ENCODE data around the gene ANTXR1. TPM values are rescaled to one million over a fixed set of nuclear protein-coding genes. Genes with fewer than 3 reads are reported as not detected.

Gene ANTXR1
- total and polyA plus RNA-seq, 4 donors = 45.7 to 65.0 (median 47.7) TPM

DNA sequence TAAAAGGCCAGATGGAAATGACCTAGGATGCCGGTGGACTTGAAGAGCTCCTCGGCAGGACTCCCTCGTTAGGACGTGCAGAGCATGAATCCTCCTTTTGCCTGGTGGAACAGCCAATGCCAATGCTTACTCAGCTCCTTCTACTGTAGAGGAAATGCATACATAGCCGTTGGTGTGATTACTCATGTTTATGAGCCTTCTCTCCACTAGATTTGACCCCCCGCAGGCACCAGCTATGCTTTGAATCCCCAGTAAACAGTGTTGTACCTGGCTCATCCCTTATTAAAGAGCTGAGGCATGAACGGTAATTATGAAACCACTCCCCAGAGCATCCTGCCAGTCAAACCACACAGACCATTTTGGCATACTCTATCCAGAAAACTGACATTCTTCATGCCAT is 172.8 kb downstream of the ANTXR1 start:
- H3K4me3 ChIP-seq (ENCODE audit: low read depth, low read length) = no peak overlapping the region
- H3K4me1 ChIP-seq (ENCODE audit: control insufficient read depth, insufficient read depth, low read length) = peaks cover 3% of the 10 kb centered on the region
- H3K27ac ChIP-seq (ENCODE audit: low read depth, low read length) = no peak overlapping the region
- no peaks in the 10 kb centered on the region for H3K9me3 ChIP-seq (ENCODE audit: control insufficient read depth, insufficient read depth, low read length)
- WGBS (ENCODE audit: insufficient coverage) = 75% methylated on average over 4 of the region's 7 CpGs
- peak in 1 of 6 donors; percentile 61 for DNase-seq (ENCODE audit: low read depth in 4 of 6, low spot score in 6 of 6)
- H3K36me3 ChIP-seq (ENCODE audit: control insufficient read depth, insufficient read depth, low read length) = peaks cover 19% of the 10 kb centered on the region
- H3K27me3 ChIP-seq (ENCODE audit: control insufficient read depth, insufficient read depth, low read length) = no peaks in the 10 kb centered on the region

DNA sequence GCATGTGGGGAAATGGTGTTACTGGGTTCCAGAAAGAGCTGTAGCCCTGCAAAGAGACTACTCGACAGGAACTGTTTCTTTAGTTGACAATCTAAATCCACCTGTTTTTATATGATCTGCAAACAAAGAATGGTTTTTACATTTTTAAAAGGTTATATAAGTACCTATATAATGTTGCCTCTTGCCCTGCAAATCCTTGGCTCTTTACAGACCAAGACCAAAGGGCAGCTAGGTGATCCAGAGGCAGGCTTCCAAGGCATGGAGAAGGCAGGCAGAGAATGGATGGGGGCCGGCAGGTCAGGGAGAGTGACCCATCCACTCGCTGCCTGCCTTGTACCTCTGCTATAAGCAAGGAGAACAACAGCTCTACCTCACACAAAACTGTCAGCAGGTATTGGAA is 173.6 kb downstream of the ANTXR1 start:
- Histone ChIP-seq H3K4me1 (ENCODE audit: control insufficient read depth, insufficient read depth, low read length) (peaks cover 3% of the 10 kb centered on the region), H3K4me3 (ENCODE audit: low read depth, low read length) (no peak overlapping the region), H3K9me3 (ENCODE audit: control insufficient read depth, insufficient read depth, low read length) (no peaks in the 10 kb centered on the region), H3K36me3 (ENCODE audit: control insufficient read depth, insufficient read depth, low read length) (peaks cover 15% of the 10 kb centered on the region), H3K27me3 (ENCODE audit: control insufficient read depth, insufficient read depth, low read length) (no peaks in the 10 kb centered on the region), H3K27ac (ENCODE audit: low read depth, low read length) (no peak overlapping the region)
- no CpG with 5 or more reads among the region's 3 CpGs for WGBS (ENCODE audit: insufficient coverage)
- DNase-seq (ENCODE audit: low read depth in 4 of 6, low spot score in 6 of 6) = no peak

DNA sequence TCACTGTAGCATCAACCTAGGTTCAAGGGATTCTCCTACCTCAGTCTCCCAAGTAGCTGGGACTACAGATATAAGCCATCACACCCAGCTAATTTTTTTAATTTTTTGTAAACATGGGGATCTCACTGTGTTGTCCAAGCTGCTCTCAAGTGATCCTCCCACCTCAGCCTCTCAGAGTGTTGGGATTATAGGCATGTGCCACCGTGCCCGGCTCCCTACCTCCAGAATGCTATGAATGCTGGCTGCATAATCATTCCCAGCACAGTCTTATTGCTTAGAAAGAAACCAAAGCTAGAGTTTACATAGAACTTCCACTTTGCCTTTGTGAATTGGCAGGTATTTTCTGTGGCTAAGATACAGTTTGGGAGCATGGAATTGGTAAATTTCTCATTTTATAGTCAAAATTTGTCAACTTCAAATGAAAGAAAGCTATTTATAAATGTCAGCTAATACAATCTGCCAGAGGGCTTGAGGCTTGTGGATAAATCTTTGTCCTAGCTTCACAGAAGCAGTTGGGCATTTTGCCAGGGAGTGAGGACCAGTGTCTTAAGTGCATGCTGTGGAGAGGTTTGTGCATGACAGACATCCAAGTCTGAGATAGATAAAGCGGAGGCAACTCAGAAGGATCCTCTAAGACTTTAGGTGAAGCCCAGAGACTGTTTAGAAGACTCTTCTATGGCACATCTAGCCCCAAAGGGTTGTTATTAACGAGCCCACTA is 175.4 kb downstream of the ANTXR1 start:
- no peak overlapping the region for H3K27ac ChIP-seq (ENCODE audit: low read depth, low read length)
- H3K4me3 ChIP-seq (ENCODE audit: low read depth, low read length) = no peak overlapping the region
- WGBS (ENCODE audit: insufficient coverage) = 40% methylated on average over 2 of the region's 4 CpGs
- H3K27me3 ChIP-seq (ENCODE audit: control insufficient read depth, insufficient read depth, low read length) = no peaks in the 10 kb centered on the region
- DNase-seq (ENCODE audit: low read depth in 4 of 6, low spot score in 6 of 6) = peak in 5 of 6 donors; percentile 26 to 78 (median 46)
- peaks cover 9% of the 10 kb centered on the region for H3K36me3 ChIP-seq (ENCODE audit: control insufficient read depth, insufficient read depth, low read length)
- no peaks in the 10 kb centered on the region for H3K9me3 ChIP-seq (ENCODE audit: control insufficient read depth, insufficient read depth, low read length)
- H3K4me1 ChIP-seq (ENCODE audit: control insufficient read depth, insufficient read depth, low read length) = peaks cover 3% of the 10 kb centered on the region

DNA sequence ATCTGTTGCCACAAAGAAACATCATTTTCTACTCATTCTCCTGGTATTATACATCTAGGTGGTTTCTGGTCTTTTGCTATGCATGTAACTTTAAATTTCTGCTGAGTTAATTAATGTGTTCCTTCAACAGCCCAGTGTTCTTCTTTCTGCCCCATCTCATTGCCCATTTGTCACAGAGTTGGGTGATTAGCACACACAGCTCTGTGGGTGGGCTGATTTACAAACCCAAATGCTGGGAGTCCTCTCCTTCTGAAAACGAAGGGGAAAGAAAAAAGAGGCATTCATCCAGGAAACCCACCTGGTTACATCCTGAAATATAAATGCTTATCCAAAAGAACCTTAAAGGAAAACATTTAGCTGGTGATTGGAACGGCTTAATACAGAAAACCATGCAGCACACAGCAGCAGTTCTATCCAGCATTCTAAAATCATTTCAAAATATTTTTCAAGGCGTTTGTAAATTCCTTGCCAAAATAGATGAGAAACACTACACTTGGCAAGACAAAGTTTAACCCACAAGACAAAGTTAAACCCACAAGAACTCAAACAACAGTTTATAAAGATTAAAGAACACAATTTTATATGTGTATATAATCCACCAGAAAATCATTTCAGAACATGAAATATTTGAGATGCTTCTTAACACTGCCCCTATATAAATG is 177.9 kb downstream of the ANTXR1 start:
- Histone ChIP-seq H3K4me3 (ENCODE audit: low read depth, low read length) (no peak overlapping the region), H3K27me3 (ENCODE audit: control insufficient read depth, insufficient read depth, low read length) (no peaks in the 10 kb centered on the region), H3K9me3 (ENCODE audit: control insufficient read depth, insufficient read depth, low read length) (no peaks in the 10 kb centered on the region), H3K27ac (ENCODE audit: low read depth, low read length) (no peak overlapping the region), H3K4me1 (ENCODE audit: control insufficient read depth, insufficient read depth, low read length) (peaks cover 3% of the 10 kb centered on the region), H3K36me3 (ENCODE audit: control insufficient read depth, insufficient read depth, low read length) (peaks cover 6% of the 10 kb centered on the region)
- 33% methylated on average over 1 of the region's 3 CpGs for WGBS (ENCODE audit: insufficient coverage)
- peak in 1 of 6 donors; percentile 52 for DNase-seq (ENCODE audit: low read depth in 4 of 6, low spot score in 6 of 6)

DNA sequence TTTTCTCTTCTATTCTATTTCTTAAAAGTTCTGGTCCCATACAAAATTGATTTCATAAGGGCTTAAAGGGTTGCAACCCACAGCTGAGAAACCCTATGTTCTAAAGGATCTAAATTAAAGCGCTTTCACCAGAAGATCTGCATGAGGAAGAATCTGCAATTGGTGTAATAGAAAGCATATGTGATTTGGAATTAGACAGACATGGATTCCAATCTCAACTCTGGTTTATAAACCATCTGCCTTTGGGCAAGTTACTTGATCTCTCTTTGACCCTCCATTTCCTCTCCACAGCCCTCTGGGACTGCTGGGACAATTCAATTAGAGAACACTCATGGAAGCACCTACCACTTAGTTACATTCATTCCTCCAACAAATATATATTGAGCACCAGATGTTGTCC is 178.7 kb downstream of the ANTXR1 start:
- no peak overlapping the region for H3K27ac ChIP-seq (ENCODE audit: low read depth, low read length)
- no CpG with 5 or more reads among the region's 1 CpG for WGBS (ENCODE audit: insufficient coverage)
- DNase-seq (ENCODE audit: low read depth in 4 of 6, low spot score in 6 of 6) = peak in 1 of 6 donors; percentile 54
- no peaks in the 10 kb centered on the region for H3K9me3 ChIP-seq (ENCODE audit: control insufficient read depth, insufficient read depth, low read length)
- H3K27me3 ChIP-seq (ENCODE audit: control insufficient read depth, insufficient read depth, low read length) = no peaks in the 10 kb centered on the region
- H3K4me1 ChIP-seq (ENCODE audit: control insufficient read depth, insufficient read depth, low read length) = peaks cover 3% of the 10 kb centered on the region
- no peak overlapping the region for H3K4me3 ChIP-seq (ENCODE audit: low read depth, low read length)
- H3K36me3 ChIP-seq (ENCODE audit: control insufficient read depth, insufficient read depth, low read length) = peaks cover 7% of the 10 kb centered on the region

DNA sequence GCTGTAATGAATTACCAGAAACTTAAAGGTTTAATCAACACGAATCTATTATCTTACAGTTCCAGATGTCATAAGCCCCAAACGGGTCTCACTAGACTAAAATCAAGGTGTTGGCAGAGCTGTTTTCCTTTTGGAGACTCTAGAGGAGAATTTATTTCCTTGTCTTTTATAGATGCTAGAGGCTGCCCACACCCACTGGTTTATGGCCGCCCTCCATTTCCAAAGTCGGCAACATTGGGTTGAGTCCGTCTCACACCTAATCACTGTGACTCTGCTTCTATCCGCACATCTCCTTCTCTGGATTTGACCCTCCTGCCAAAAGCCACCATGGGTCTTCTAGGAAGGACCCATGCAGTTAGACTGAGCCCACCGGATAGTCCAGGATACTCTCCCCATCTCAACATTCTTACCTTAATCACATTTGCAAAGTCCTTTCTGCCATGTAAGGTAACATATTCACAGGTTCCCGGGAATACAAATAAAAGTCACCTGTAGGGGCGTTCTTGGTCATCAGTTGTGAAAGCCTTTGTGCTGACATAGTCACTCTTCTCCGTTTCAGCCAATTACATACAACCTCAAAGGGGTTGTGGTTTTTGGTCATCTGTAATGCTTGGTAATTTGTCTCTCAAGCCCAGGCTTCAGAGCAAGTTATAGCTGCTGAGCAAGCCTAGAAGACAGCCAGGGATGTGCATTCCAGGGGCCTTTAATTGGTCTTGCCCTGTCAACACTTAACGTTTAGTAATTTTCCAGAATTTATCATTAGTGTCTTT is 179.4 kb downstream of the ANTXR1 start:
- Histone ChIP-seq H3K4me3 (ENCODE audit: low read depth, low read length) (no peak overlapping the region), H3K27ac (ENCODE audit: low read depth, low read length) (no peak overlapping the region), H3K9me3 (ENCODE audit: control insufficient read depth, insufficient read depth, low read length) (no peaks in the 10 kb centered on the region), H3K4me1 (ENCODE audit: control insufficient read depth, insufficient read depth, low read length) (peaks cover 3% of the 10 kb centered on the region), H3K27me3 (ENCODE audit: control insufficient read depth, insufficient read depth, low read length) (no peaks in the 10 kb centered on the region), H3K36me3 (ENCODE audit: control insufficient read depth, insufficient read depth, low read length) (peaks cover 10% of the 10 kb centered on the region)
- DNase-seq (ENCODE audit: low read depth in 4 of 6, low spot score in 6 of 6) = no peak
- 87% methylated on average over 6 of the region's 11 CpGs for WGBS (ENCODE audit: insufficient coverage)

DNA sequence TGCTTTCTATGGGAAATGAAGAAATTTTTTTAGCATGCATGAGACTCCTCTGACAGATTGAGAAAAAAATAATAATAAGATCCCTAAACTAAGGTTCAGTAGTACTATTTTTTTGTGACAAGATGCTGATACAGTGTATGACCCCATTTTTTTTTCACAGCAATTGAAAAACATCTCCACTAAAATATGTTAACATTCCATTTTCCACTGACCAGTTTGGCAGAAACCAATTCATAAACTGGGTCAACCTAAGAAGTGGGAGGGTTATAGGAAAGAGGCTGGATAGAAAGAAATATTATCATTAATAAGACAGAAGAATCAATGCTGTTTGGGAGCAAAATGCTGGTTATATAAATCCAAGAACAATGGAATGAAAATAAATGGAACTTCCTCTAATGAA is 182.7 kb downstream of the ANTXR1 start:
- no peak for DNase-seq (ENCODE audit: low read depth in 4 of 6, low spot score in 6 of 6)
- H3K36me3 ChIP-seq (ENCODE audit: control insufficient read depth, insufficient read depth, low read length) = peaks cover 10% of the 10 kb centered on the region
- H3K4me1 ChIP-seq (ENCODE audit: control insufficient read depth, insufficient read depth, low read length) = no peaks in the 10 kb centered on the region
- H3K9me3 ChIP-seq (ENCODE audit: control insufficient read depth, insufficient read depth, low read length) = no peaks in the 10 kb centered on the region
- H3K27me3 ChIP-seq (ENCODE audit: control insufficient read depth, insufficient read depth, low read length) = no peaks in the 10 kb centered on the region
- H3K4me3 ChIP-seq (ENCODE audit: low read depth, low read length) = no peak overlapping the region
- H3K27ac ChIP-seq (ENCODE audit: low read depth, low read length) = no peak overlapping the region

DNA sequence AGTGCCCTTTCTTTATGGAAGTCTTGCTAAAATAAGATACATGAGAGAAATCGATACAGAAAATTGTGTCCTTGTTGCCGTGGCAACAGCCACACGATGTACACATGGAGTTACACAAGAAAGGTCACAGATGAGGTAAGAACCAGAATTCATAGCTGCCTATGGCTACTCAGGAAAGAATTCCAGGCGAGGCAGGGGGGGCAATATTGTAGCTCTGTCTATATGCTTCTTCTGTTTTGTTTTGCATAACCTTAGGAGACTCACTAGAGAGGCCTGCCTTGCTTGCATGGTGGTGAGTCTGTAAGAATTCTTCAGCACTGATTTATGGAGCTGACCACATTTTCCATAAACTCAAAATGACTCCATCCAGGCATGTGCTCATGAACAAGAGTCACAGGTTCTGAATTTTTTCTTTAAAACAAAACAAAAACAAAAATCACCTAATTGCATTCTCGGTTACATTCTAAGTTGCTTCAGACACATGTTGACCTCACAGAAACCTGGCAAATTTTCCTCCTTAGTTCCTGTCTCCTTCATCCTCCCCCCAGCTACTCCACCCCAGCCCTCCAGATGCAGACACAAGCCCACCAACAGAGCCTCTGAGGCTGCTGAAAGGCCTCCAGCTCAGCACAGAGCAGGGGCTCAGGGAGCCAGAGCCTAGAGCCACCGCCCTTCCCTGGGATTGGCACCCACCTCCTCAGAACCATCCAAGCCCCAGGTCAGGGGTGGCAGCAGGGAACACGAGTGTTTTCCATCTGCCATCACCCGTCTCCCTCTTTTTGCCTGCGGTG is 183.5 kb downstream of the ANTXR1 start:
- peaks cover 14% of the 10 kb centered on the region for H3K36me3 ChIP-seq (ENCODE audit: control insufficient read depth, insufficient read depth, low read length)
- WGBS (ENCODE audit: insufficient coverage) = 83% methylated on average over 7 of the region's 9 CpGs
- no peaks in the 10 kb centered on the region for H3K9me3 ChIP-seq (ENCODE audit: control insufficient read depth, insufficient read depth, low read length)
- H3K27ac ChIP-seq (ENCODE audit: low read depth, low read length) = no peak overlapping the region
- H3K27me3 ChIP-seq (ENCODE audit: control insufficient read depth, insufficient read depth, low read length) = no peaks in the 10 kb centered on the region
- H3K4me3 ChIP-seq (ENCODE audit: low read depth, low read length) = no peak overlapping the region
- DNase-seq (ENCODE audit: low read depth in 4 of 6, low spot score in 6 of 6) = peak in 1 of 6 donors; percentile 49
- no peaks in the 10 kb centered on the region for H3K4me1 ChIP-seq (ENCODE audit: control insufficient read depth, insufficient read depth, low read length)

DNA sequence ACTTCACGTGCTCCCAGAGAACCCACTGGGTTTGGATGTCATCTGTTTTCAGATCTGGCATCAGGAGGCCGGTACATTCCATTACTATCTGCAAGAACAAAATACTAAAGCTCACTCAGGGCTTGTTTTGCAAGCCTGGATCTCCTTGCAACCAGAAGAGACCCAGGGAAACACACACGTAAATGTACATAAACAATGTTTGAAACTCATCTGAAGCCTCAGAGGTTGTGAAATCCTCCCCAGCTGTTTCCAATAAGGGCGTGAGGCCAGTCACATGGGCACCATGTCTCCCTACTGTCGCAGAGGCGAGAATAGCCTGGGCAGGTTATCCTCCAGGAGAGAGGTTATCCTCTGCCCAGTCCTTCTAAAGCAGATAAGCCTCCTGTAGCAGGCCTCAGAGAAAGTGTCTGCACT is 187.1 kb downstream of the ANTXR1 start:
- 83% methylated on average over 6 of the region's 6 CpGs for WGBS (ENCODE audit: insufficient coverage)
- no peak overlapping the region for H3K4me3 ChIP-seq (ENCODE audit: low read depth, low read length)
- no peaks in the 10 kb centered on the region for H3K9me3 ChIP-seq (ENCODE audit: control insufficient read depth, insufficient read depth, low read length)
- no peak overlapping the region for H3K27ac ChIP-seq (ENCODE audit: low read depth, low read length)
- no peak for DNase-seq (ENCODE audit: low read depth in 4 of 6, low spot score in 6 of 6)
- H3K27me3 ChIP-seq (ENCODE audit: control insufficient read depth, insufficient read depth, low read length) = no peaks in the 10 kb centered on the region
- no peaks in the 10 kb centered on the region for H3K4me1 ChIP-seq (ENCODE audit: control insufficient read depth, insufficient read depth, low read length)
- peaks cover 18% of the 10 kb centered on the region for H3K36me3 ChIP-seq (ENCODE audit: control insufficient read depth, insufficient read depth, low read length)

All from spinal cord (tissue), 10 donors.